Spinal cord (tissue), 10 donors: Measurements from ENCODE around the gene TXNL4B. TPM values are rescaled to one million over a fixed set of nuclear protein-coding genes. Genes with fewer than 3 reads are reported as not detected.

Experiments
- DNase-seq, 6 donors: peaks; one replicate each; pipeline versions ENCODE4 v3.0.0 to v3.0.0-alpha.2; 2013 to 2015; ENCODE audit warnings: low spot score in 6 of 6, low read depth in 4 of 6
- H3K27ac ChIP-seq: one replicate; pipeline ENCODE4 v1.5.1; 2013; ENCODE audit warnings: low read depth, low read length, control low read depth
- H3K27me3 ChIP-seq: one replicate; pipeline ENCODE4 v1.6.1; 2013; ENCODE audit warnings: low read length; ENCODE audit not compliant: control insufficient read depth, insufficient read depth
- H3K36me3 ChIP-seq: one replicate; pipeline ENCODE4 v1.6.1; 2013; ENCODE audit warnings: low read length; ENCODE audit not compliant: control insufficient read depth, insufficient read depth
- H3K4me1 ChIP-seq: one replicate; pipeline ENCODE4 v1.6.1; 2013; ENCODE audit warnings: low read length; ENCODE audit not compliant: control insufficient read depth, insufficient read depth
- H3K4me3 ChIP-seq: one replicate; pipeline ENCODE4 v1.5.1; 2013; ENCODE audit warnings: low read depth, low read length, control low read depth
- H3K9me3 ChIP-seq: one replicate; pipeline ENCODE4 v1.6.1; 2013; ENCODE audit warnings: low read length; ENCODE audit not compliant: control insufficient read depth, insufficient read depth
- WGBS: methylation state at CpG from one replicate; pipeline ENCODE4 v1.1.5; 2013; ENCODE audit warnings: missing lambda C conversion rate; ENCODE audit not compliant: insufficient coverage; 5-methylcytosine and 5-hydroxymethylcytosine counted together
- polyA plus RNA-seq, 2 donors: library from polyadenylated mRNA; unstranded; fragments of 120-200 nt; gene quantifications; one replicate each; pipeline ENCODE4 v1.2.1, GENCODE V29; 2013; ENCODE audit not compliant: insufficient read length in 2 of 2
- total RNA-seq, 2 donors: library from RNA; depleted of rRNA in 1 of 2; stranded (reverse); fragments of 120-200 nt in 1 of 2; fragments of >200 nt in 1 of 2; gene quantifications; one replicate each; pipeline versions ENCODE4 v1.2.3 to v1.2.4, GENCODE V29; 2013 to 2014
- donor health status: healthy.

Gene TXNL4B
- total and polyA plus RNA-seq, 4 donors: 9.8 to 15.6 (median 14.1) TPM

DNA sequence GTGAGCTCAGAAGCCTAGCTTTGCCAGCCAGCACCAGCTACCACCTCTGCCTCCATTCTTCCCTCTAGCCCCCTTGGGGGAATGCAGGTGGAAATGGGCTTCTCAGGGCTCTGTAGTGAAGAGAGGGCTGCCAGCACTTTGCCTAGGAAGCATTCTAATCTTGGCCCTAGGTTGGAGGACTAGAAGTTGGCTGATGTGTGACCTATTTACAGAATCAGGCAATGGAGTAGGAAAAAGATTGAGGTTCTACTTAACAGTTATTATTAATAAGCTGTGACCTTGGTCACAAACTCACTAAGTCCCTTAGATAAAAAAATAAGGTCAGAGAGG, 20.2 kb upstream of the TXNL4B start:
- DNase-seq: no peak
- H3K4me1 ChIP-seq: no peaks in the 10 kb centered on the region
- peaks cover 49% of the 10 kb centered on the region for H3K36me3 ChIP-seq
- no peak overlapping the region for H3K4me3 ChIP-seq
- no peak overlapping the region for H3K27ac ChIP-seq
- H3K27me3 ChIP-seq: no peaks in the 10 kb centered on the region
- H3K9me3 ChIP-seq: no peaks in the 10 kb centered on the region

GRCh38 chr16:72112906-72113615, 19.6 kb upstream of the TXNL4B start:
- WGBS: 90% methylated on average over 3 of the region's 7 CpGs
- no peaks in the 10 kb centered on the region for H3K4me1 ChIP-seq
- no peak overlapping the region for H3K4me3 ChIP-seq
- H3K27me3 ChIP-seq: no peaks in the 10 kb centered on the region
- H3K27ac ChIP-seq: no peak overlapping the region
- peaks cover 55% of the 10 kb centered on the region for H3K36me3 ChIP-seq
- no peaks in the 10 kb centered on the region for H3K9me3 ChIP-seq
- no peak for DNase-seq

GRCh38 chr16:72112452-72112792, 19.0 kb upstream of the TXNL4B start:
- no peak overlapping the region for H3K4me3 ChIP-seq
- no peak overlapping the region for H3K27ac ChIP-seq
- no peaks in the 10 kb centered on the region for H3K27me3 ChIP-seq
- H3K36me3 ChIP-seq: peaks cover 61% of the 10 kb centered on the region
- WGBS: 95% methylated on average over 14 of the region's 15 CpGs
- H3K4me1 ChIP-seq: no peaks in the 10 kb centered on the region
- no peaks in the 10 kb centered on the region for H3K9me3 ChIP-seq
- DNase-seq: no peak

- Histone ChIP-seq H3K9me3 (no peaks in the 10 kb centered on the region), H3K4me1 (no peaks in the 10 kb centered on the region), H3K4me3 (no peak overlapping the region), H3K27ac (no peak overlapping the region), H3K27me3 (no peaks in the 10 kb centered on the region), H3K36me3 (peaks cover 67% of the 10 kb centered on the region)
- DNase-seq: no peak
- WGBS: 89% methylated on average over 19 of the region's 19 CpGs
Measured at GRCh38 chr16:72111657-72112451, 18.4 kb upstream of the TXNL4B start.

GRCh38 chr16:72110662-72111615, 17.5 kb upstream of the TXNL4B start:
- no peaks in the 10 kb centered on the region for H3K9me3 ChIP-seq
- H3K4me3 ChIP-seq: no peak overlapping the region
- peaks cover 76% of the 10 kb centered on the region for H3K36me3 ChIP-seq
- DNase-seq: no peak
- H3K4me1 ChIP-seq: no peaks in the 10 kb centered on the region
- 98% methylated on average over 21 of the region's 23 CpGs for WGBS
- no peak overlapping the region for H3K27ac ChIP-seq
- H3K27me3 ChIP-seq: no peaks in the 10 kb centered on the region

GRCh38 chr16:72109966-72110530, 16.6 kb upstream of the TXNL4B start:
- 95% methylated on average over 10 of the region's 12 CpGs for WGBS
- Histone ChIP-seq H3K4me1 (no peaks in the 10 kb centered on the region), H3K4me3 (no peak overlapping the region), H3K27me3 (no peaks in the 10 kb centered on the region), H3K36me3 (peaks cover 85% of the 10 kb centered on the region), H3K27ac (no peak overlapping the region), H3K9me3 (no peaks in the 10 kb centered on the region)
- DNase-seq: no peak

DNA sequence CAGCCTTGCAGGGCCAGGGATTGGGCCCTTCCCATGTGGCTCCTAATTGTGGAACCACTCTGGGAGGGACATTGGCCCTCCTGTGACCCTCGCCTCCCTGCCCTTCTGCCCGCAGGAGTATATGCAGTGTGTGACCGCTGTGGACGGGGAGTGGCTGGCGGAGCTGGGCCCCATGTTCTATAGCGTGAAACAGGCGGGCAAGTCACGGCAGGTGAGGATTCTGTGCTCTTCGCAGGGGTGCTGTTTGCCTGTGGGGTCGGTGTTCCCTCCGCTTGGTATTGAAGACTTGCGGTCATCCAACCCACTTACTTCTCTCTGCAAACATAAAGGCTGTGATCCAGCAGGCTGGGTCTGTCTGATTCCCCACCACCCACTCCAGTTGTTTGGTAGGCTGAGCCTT, 15.9 kb upstream of the TXNL4B start:
- WGBS: over 99% methylated on average over 8 of the region's 12 CpGs
- DNase-seq: no peak
- Histone ChIP-seq H3K9me3 (no peaks in the 10 kb centered on the region), H3K36me3 (peaks cover 92% of the 10 kb centered on the region), H3K27me3 (no peaks in the 10 kb centered on the region), H3K4me3 (no peak overlapping the region), H3K27ac (no peak overlapping the region), H3K4me1 (no peaks in the 10 kb centered on the region)

- Histone ChIP-seq H3K4me1 (no peaks in the 10 kb centered on the region), H3K27ac (no peak overlapping the region), H3K9me3 (no peaks in the 10 kb centered on the region), H3K27me3 (no peaks in the 10 kb centered on the region), H3K36me3 (peaks cover 100% of the 10 kb centered on the region), H3K4me3 (no peak overlapping the region)
- DNase-seq: no peak
- 97% methylated on average over 14 of the region's 16 CpGs for WGBS
Measured at GRCh38 chr16:72108353-72109102, 15.1 kb upstream of the TXNL4B start.

GRCh38 chr16:72107371-72107770, 14.0 kb upstream of the TXNL4B start:
- Histone ChIP-seq H3K27ac (no peak overlapping the region), H3K4me3 (no peak overlapping the region), H3K9me3 (no peaks in the 10 kb centered on the region), H3K27me3 (no peaks in the 10 kb centered on the region), H3K4me1 (no peaks in the 10 kb centered on the region), H3K36me3 (peaks cover 99% of the 10 kb centered on the region)
- 99% methylated on average over 17 of the region's 17 CpGs for WGBS
- DNase-seq: no peak
